Brain microvascular endothelial cell (primary cell): Measurements from ENCODE around the gene FZR1.

Source experiments
- DNase-seq: peaks from one replicate; pipeline ENCODE4 v3.0.0-alpha.2; 2020
- H3K27ac ChIP-seq: fragments of 250-450 bp; sonication (Bioruptor Pico); 2 replicates; pipeline ENCODE4 v1.5.1; 2020; ENCODE audit warnings: mild to moderate bottlenecking, moderate library complexity
- H3K27me3 ChIP-seq: fragments of 250-450 bp; sonication (Bioruptor Pico); replicated peaks from 2 replicates; pipeline ENCODE4 v1.5.1; 2020; ENCODE audit warnings: mild to moderate bottlenecking
- H3K36me3 ChIP-seq: fragments of 250-450 bp; sonication (Bioruptor Pico); replicated peaks from 2 replicates; pipeline ENCODE4 v1.5.1; 2020; ENCODE audit warnings: mild to moderate bottlenecking
- H3K4me3 ChIP-seq: 2 replicates; pipeline ENCODE4 v1.5.1; 2011; ENCODE audit warnings: low read depth, mild to moderate bottlenecking, control low read depth, low read length, moderate library complexity
- in situ Hi-C: cut with HindIII; loops from 2 replicates; pipeline ENCODE4 v1.10.0; 2017; ENCODE audit warnings: low sequenced_read_pairs, low pct_ligation_motif_present
- TF ChIP-seq, protein P1 (sequence below): IDR thresholded peaks from 2 replicates; pipeline ENCODE4 v1.5.1; 2011; ENCODE audit warnings: low read depth, mild to moderate bottlenecking, moderate library complexity, low read length, control low read depth, inconsistent platforms; ENCODE audit errors: missing control alignments

The FZR1 gene

DNA sequence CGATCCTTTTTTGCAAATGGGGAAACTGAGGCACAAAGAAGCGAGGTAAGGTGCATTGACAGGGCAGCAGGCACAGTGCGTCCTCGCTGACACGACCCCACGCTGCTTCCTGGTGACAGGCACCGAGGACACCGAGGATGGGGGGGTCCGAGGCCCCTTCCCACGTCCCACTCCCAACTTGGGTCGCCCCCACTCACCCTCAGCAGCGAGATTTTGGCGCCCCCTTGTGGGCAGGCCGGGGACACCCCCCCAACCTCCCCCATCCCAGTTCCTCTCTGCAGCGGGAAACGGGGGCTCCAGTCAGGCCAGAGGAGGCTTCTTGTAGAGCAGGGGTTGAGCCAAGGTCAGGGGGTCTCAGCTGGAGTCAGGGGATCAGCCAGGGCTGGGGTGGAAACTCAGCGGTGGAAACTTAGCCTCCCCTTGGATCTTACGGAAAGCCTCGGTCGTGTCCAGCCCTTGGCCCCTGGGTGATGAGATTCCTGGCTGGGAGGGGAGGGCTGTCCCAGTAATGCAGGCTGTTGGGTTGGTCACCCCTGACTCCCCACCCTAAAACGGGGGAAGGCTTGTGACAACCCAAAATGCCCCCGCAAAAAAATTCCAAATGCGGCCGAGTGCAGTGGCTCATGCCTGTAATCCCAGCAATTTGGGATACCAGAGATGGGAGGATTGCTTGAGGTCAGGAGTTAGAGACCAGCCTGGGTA, 34.0 kb upstream of the FZR1 start:
- DNase-seq: no peak
- in situ Hi-C loops: no loop called here
- Histone ChIP-seq H3K27ac (no peak overlapping the region), H3K36me3 (peaks cover 2% of the 10 kb centered on the region), H3K4me3 (no peak overlapping the region), H3K27me3 (no peaks in the 10 kb centered on the region)
- TF ChIP-seq, protein P1, sequence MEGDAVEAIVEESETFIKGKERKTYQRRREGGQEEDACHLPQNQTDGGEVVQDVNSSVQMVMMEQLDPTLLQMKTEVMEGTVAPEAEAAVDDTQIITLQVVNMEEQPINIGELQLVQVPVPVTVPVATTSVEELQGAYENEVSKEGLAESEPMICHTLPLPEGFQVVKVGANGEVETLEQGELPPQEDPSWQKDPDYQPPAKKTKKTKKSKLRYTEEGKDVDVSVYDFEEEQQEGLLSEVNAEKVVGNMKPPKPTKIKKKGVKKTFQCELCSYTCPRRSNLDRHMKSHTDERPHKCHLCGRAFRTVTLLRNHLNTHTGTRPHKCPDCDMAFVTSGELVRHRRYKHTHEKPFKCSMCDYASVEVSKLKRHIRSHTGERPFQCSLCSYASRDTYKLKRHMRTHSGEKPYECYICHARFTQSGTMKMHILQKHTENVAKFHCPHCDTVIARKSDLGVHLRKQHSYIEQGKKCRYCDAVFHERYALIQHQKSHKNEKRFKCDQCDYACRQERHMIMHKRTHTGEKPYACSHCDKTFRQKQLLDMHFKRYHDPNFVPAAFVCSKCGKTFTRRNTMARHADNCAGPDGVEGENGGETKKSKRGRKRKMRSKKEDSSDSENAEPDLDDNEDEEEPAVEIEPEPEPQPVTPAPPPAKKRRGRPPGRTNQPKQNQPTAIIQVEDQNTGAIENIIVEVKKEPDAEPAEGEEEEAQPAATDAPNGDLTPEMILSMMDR: peak; percentile 94

DNA sequence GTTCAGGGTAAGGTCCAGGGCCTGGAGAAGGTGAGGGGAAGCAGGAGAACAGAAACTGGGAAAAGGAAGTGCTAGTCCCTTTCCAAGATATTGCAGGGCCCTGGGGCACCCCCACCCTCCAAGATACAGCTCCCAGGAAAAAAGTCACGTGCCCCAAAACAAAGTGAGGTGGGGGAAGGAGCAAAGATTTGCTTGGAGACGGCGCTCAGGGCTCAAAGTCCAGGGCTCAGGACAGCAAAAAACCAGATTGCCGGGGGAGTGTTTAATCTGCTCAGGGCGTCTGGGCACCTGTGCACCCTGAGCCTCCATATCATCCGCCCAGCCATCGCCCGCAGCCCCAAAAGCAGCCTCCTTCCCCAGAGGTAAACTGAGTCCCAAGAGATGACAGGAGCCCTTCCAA, 32.1 kb upstream of the FZR1 start:
- TF ChIP-seq, protein P1: no peak
- no peak overlapping the region for H3K4me3 ChIP-seq
- H3K36me3 ChIP-seq: no peaks in the 10 kb centered on the region
- no peak for DNase-seq
- no peaks in the 10 kb centered on the region for H3K27me3 ChIP-seq
- H3K27ac ChIP-seq: no peak overlapping the region
- in situ Hi-C loops: no loop called here

DNA sequence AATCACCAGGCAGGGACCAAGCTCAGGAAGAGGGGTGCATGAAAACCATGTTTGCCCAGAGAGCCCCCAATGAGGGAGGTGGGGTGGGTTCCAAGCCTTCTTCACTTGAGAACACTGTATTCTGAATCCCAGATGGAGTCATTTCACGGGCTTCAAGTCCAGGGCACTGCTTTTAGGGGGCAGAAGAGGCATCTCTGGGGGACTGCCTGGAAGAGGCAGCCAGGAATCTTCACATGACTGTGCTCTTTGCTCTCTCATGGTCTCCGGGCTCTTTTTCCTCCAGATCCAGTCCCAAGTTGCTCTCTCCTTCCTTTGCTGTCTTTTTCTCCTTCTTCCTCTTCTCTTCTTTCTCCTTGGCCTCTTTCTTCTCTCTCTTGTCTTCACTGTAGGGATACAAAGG, 31.5 kb upstream of the FZR1 start:
- TF ChIP-seq, protein P1: no peak
- DNase-seq: no peak
- no peaks in the 10 kb centered on the region for H3K27me3 ChIP-seq
- H3K4me3 ChIP-seq: no peak overlapping the region
- H3K27ac ChIP-seq: no peak overlapping the region
- in situ Hi-C loops: no loop called here
- no peaks in the 10 kb centered on the region for H3K36me3 ChIP-seq

DNA sequence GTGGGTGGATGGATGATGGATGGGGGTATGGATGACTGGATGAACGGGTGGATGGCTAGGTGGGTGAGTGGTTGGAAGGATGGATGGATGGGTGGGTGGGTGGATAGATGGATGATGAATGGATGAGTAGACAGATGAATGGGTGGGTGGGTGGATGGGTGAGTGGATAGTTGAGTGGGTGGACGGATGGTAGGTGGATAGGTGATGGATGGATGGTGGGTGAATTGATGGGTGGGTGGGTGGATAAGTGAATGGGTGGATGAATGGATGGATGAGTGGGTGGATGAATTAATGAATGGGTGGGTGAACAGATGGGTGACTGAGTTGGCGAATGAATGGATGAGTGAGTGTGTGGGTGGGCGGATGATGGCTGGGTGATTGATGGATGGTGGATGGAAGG, 30.7 kb upstream of the FZR1 start:
- Histone ChIP-seq H3K36me3 (no peaks in the 10 kb centered on the region), H3K4me3 (no peak overlapping the region), H3K27ac (no peak overlapping the region), H3K27me3 (peaks cover under 1% of the 10 kb centered on the region)
- DNase-seq: no peak
- TF ChIP-seq, protein P1: no peak
- in situ Hi-C loops: no loop called here

DNA sequence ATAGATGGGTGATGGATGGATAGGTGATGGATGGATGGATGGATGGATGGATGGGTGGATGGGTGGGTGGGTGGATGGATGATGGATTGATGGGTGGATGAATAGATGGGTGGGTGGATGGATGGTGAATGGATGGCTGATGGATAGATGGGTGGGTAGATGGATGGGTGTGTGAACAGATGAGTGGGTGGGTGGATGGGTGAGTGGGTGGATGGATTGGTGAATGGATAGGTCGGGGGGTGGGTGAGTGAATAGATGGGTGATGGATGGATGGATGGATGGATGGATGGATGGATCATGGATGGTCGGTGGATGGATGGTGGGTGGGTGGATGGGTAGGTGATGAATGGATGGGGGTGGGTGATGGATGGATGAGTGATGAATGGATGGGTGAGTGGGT, 29.3 kb upstream of the FZR1 start:
- TF ChIP-seq, protein P1: no peak
- Histone ChIP-seq H3K27ac (no peak overlapping the region), H3K4me3 (no peak overlapping the region), H3K36me3 (no peaks in the 10 kb centered on the region), H3K27me3 (peaks cover 2% of the 10 kb centered on the region)
- DNase-seq: no peak
- in situ Hi-C loops: no loop called here

DNA sequence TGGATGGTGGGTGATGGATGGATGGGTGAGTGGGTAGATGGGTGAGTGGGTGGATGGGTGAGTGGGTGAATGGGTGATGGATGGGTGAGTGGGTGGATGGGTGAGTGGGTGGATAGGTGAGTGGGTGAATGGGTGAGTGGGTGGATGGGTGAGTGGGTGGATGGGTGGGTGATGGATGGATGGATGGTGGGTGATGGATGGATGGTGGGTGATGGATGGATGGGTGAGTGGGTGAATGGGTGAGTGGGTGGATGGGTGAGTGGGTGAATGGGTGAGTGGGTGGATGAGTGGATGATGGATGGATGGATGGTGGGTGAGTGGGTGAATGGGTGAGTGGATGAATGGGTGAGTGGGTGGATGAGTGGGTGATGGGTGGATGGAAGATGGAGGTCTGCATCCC, 28.6 kb upstream of the FZR1 start:
- TF ChIP-seq, protein P1: no peak
- Histone ChIP-seq H3K27me3 (peaks cover 2% of the 10 kb centered on the region), H3K36me3 (no peaks in the 10 kb centered on the region), H3K27ac (no peak overlapping the region), H3K4me3 (no peak overlapping the region)
- in situ Hi-C loops: no loop called here
- no peak for DNase-seq
